GM13977 (cell line): Measurements from ENCODE around the gene NRIP1.

Source experiments
- DNase-seq: peaks from one replicate; pipeline ENCODE4 v3.0.0; 2012; ENCODE audit warnings: low spot score
- in situ Hi-C: fragments of 300-500 bp; cut with MboI; formaldehyde crosslinking; loops from one replicate; pipeline ENCODE4 v1.12.0; 2022; ENCODE audit warnings: low sequenced_read_pairs, low pct_unique_long_range_greater_than_20kb, mixed read lengths, inconsistent platforms; ENCODE audit not compliant: unreplicated experiment
- TF ChIP-seq, protein P1 (sequence below): IDR thresholded peaks from 2 replicates; pipeline ENCODE4 v1.5.1; 2012; ENCODE audit warnings: mild to moderate bottlenecking, control low read depth; ENCODE audit not compliant: insufficient read depth; ENCODE audit errors: extremely low read depth, missing control alignments

Gene NRIP1

DNA sequence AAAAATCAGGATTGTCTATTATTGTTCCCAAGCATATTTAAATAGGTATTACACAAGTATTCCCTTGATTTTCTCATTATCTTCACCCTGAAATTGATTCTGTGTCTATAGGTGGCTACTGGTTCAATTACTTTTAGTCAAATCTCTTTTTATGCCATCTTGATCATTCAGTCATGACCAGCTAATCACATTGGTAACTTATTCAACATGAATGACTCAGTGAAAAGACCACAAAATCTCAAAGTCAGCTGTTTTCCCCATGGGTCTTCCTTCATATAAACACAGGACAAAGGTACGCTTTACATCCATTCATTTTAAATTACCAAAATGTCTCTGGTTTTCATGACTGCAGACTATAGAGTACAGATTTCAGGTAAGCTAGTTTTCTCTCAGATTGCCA is 23.7 kb upstream of the NRIP1 start:
- in situ Hi-C loops = no loop called here
- no peak for DNase-seq
- TF ChIP-seq, protein P1, sequence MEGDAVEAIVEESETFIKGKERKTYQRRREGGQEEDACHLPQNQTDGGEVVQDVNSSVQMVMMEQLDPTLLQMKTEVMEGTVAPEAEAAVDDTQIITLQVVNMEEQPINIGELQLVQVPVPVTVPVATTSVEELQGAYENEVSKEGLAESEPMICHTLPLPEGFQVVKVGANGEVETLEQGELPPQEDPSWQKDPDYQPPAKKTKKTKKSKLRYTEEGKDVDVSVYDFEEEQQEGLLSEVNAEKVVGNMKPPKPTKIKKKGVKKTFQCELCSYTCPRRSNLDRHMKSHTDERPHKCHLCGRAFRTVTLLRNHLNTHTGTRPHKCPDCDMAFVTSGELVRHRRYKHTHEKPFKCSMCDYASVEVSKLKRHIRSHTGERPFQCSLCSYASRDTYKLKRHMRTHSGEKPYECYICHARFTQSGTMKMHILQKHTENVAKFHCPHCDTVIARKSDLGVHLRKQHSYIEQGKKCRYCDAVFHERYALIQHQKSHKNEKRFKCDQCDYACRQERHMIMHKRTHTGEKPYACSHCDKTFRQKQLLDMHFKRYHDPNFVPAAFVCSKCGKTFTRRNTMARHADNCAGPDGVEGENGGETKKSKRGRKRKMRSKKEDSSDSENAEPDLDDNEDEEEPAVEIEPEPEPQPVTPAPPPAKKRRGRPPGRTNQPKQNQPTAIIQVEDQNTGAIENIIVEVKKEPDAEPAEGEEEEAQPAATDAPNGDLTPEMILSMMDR = no peak

DNA sequence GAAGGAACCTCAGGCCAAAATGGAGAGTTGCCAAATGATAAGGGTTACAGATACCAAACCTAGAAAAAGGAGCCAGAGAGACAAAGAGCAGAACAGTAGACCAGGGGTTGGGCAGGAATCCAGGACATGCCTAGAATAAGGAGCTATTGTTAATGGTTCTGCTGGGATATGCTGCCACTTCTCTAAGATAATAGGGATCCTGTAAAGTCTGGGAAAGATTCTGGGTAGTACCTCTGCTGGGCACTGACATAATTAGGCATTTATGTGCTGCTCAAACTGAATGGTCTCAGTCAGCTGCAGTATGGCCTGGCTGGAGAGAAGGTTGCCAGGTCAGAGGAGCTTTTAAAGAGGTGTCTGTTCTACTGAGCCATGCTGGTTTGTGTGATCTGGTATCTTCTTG is 19.9 kb upstream of the NRIP1 start:
- TF ChIP-seq, protein P1 = no peak
- DNase-seq = no peak
- in situ Hi-C loops = no loop called here

DNA sequence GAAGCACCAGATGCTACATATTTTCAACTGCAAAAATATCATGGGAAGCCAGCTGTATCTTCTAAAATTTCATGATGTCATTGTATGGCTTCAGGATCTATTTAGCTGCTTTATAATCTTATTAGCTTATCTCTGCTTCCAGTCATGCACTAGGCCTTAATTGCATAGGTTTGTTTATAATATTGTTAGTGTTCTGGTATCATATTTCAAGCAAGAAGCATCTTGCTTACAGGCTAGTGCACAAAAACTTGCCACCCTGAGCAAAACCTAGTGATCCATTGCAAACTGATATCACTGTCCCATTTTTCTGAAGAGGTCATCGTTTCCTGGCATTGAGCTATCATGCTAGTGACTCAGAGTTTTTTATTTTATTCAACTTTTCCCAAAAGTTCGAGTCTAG is 15.7 kb upstream of the NRIP1 start:
- in situ Hi-C loops = no loop called here
- no peak for DNase-seq
- TF ChIP-seq, protein P1 = no peak

DNA sequence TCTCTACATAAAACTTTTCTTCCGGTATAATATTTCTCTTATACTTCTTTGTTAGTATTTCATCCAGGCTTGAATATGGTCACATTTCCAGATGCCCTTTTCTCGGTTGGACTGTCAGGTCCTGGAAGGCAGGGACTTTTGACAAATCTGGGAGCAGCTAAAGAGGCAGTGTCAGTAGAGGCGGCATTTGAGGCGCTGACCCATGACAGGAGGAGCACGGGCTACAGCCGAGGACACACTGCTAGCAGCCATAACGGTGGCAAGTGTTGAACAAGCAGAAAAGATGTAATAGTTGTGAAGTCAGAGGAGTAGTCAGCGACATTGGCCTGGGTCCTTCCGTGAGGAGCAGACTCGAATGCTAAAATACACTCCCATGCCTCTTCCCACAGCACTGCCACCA is 14.5 kb upstream of the NRIP1 start:
- TF ChIP-seq, protein P1 = no peak
- DNase-seq = no peak
- in situ Hi-C loops = no loop called here

DNA sequence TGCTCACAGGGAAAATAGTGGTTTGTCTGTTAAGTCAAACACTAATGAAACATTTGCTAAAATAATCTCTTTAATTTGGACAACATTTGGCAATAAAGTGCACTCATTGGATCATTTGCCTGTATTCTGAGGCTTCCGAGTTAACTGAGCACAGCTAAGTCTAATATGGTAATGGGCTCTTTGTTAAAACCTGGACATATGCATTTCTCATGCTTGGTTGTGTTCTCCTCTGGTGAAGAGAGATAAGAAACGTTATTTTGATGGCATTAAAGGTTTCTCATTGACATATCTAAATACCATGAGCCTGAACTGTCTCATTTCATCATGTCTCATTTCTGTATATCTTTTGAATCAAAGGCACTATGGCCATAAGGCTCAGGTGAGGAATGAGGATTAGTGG is 13.4 kb upstream of the NRIP1 start:
- TF ChIP-seq, protein P1 = no peak
- no peak for DNase-seq
- in situ Hi-C loops = no loop called here

DNA sequence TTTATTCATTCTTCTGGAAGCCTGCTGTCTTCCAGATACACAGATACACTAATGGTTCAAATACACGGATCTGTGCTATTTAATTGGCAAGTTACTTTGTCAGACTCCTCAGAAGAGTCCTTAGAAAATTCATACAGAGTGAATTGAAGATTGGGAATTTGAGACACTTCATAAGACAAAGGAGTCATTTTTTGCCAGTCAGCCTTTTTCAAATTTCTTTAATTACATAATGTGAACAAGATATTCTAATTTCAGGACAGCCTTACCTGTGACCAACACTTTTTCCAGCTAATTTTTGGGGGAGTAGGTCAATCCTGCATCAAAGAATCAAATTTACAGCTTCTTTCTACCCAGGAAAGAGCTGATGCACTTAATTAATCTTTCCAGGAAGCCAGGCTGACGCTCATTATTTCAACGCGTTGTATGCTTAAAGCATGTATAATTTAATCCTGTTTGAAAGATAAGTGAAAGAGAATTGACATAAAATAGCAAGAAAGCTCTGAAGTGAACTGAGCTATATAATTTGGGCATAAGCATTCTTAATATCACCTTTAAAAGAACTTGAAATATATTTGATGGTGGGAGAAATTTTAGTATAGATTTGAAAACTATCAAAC is 12.8 kb upstream of the NRIP1 start:
- in situ Hi-C loops = no loop called here
- TF ChIP-seq, protein P1 = no peak
- DNase-seq = no peak

DNA sequence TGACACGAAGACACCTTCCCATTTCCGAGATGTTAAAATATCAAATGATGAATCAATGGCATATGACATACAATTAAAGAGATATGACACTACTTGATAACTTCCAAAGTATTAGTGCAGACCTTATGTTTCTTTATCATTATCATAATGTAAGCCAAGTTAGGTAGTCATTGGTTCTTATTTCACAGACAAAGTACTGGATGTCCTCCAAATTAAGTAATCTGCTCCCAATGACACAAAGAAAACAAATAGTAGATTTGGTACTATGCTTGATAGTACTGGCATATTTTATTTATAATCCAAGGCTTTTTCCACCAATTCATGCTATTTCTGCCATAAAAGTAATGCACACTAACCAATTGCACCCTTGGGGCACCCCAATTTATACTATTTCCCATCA is 11.9 kb upstream of the NRIP1 start:
- in situ Hi-C loops = no loop called here

More for the DNA sequence above, 11.9 kb upstream of the NRIP1 start:
- TF ChIP-seq, protein P1 = no peak
- no peak for DNase-seq
